BJ (cell line): Measurements from ENCODE around the gene SLC12A5. TPM values are rescaled to one million over a fixed set of nuclear protein-coding genes. Genes with fewer than 3 reads are reported as not detected.

Source experiments
- CTCF ChIA-PET: fragments of 350-600 bp; formaldehyde crosslinking; extraction: SDS; loops from one replicate; lab custom pipeline; 2021; ENCODE audit warnings: antibody characterized with exemption, inconsistent platforms; lab: Yijun Ruan, JAX
- POLR2A ChIA-PET: fragments of 300-600 bp; sonication (Branson Sonifier 250); formaldehyde crosslinking; extraction: SDS; loops from one replicate; lab custom pipeline; 2021; ENCODE audit warnings: antibody characterized with exemption; lab: Charles Lee
- DNase-seq: peaks from one replicate; pipeline ENCODE4 v3.0.0-alpha.2; 2011; ENCODE audit warnings: low read depth
- H3K27me3 ChIP-seq: 2 replicates; pipeline ENCODE4 v1.6.0; 2011; ENCODE audit warnings: low read length; ENCODE audit not compliant: control insufficient read depth, insufficient read depth
- H3K36me3 ChIP-seq: 2 replicates; pipeline ENCODE4 v1.5.1; 2011; ENCODE audit warnings: low read length; ENCODE audit not compliant: control insufficient read depth, insufficient read depth
- H3K4me3 ChIP-seq: 2 replicates; pipeline ENCODE4 v1.5.1; 2011; ENCODE audit warnings: low read depth, mild to moderate bottlenecking, control low read depth, low read length
- polyA plus RNA-seq: library from polyadenylated mRNA; depleted of rRNA; stranded (reverse); fragments of >200 nt; gene quantifications from 2 replicates; pipeline ENCODE4 v1.2.3, GENCODE V29; 2011
- TF ChIP-seq, protein P1 (sequence below): IDR thresholded peaks from 2 replicates; pipeline ENCODE4 v1.5.1; 2011; ENCODE audit warnings: low read depth, mild to moderate bottlenecking, control low read depth, inconsistent platforms, low read length, moderate library complexity; ENCODE audit not compliant: insufficient read depth

The SLC12A5 gene
- polyA plus RNA-seq, 1 experiment = 0.61 TPM

DNA sequence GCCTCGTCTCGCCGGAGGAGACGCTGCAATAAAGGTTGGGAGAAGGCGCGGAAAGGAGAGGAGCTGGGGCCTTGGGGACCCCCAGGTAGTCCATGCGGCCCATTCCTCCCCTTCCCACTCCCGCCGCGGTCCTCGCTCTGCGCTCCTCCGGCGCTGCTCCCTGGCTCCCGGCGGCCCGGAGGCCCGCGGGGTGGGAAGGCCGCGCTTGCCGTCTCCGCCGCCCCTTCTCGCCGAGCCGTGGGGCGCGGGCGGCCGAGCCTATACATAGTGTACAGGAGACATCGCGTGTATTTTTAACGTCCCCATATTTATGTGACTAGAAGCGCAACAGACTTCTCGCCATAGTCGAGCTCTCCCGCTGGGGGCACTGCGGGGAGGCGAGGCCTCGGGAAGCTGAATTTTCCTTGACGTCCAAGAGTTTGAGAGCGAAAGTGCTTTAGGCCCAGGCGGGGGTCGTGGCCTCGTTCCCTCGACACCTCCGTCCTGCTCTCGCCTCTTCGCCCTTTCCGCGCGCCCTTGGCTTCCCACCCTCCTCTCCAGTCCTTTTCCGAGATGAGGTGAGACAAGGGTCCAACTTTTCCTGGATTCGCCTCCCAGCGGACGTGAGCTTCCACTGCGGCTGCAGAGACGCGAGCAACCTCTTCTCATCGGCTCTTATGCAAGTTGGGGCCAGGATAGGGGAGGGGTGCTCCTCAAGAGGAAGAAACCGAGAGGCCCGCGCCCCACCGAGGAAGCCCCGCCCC lies 29.0 kb downstream of the SLC12A5 start:
- ChIA-PET CTCF (interaction anchor here (0.5 to 2.4 kb wide), 10 partner anchors 9 to 1371 kb away, joined by 3 to 10 read pairs (median 4); no protein-coding TSS in a partner anchor), POLR2A (no interaction called here)
- DNase-seq = no peak
- Histone ChIP-seq H3K4me3 (peak overlapping the region; percentile 14), H3K27me3 (peaks cover 3% of the 10 kb centered on the region), H3K36me3 (peaks cover 15% of the 10 kb centered on the region)
- TF ChIP-seq, protein P1, sequence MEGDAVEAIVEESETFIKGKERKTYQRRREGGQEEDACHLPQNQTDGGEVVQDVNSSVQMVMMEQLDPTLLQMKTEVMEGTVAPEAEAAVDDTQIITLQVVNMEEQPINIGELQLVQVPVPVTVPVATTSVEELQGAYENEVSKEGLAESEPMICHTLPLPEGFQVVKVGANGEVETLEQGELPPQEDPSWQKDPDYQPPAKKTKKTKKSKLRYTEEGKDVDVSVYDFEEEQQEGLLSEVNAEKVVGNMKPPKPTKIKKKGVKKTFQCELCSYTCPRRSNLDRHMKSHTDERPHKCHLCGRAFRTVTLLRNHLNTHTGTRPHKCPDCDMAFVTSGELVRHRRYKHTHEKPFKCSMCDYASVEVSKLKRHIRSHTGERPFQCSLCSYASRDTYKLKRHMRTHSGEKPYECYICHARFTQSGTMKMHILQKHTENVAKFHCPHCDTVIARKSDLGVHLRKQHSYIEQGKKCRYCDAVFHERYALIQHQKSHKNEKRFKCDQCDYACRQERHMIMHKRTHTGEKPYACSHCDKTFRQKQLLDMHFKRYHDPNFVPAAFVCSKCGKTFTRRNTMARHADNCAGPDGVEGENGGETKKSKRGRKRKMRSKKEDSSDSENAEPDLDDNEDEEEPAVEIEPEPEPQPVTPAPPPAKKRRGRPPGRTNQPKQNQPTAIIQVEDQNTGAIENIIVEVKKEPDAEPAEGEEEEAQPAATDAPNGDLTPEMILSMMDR = peak; percentile 49; the same call in 1 of the 2 replicates

DNA sequence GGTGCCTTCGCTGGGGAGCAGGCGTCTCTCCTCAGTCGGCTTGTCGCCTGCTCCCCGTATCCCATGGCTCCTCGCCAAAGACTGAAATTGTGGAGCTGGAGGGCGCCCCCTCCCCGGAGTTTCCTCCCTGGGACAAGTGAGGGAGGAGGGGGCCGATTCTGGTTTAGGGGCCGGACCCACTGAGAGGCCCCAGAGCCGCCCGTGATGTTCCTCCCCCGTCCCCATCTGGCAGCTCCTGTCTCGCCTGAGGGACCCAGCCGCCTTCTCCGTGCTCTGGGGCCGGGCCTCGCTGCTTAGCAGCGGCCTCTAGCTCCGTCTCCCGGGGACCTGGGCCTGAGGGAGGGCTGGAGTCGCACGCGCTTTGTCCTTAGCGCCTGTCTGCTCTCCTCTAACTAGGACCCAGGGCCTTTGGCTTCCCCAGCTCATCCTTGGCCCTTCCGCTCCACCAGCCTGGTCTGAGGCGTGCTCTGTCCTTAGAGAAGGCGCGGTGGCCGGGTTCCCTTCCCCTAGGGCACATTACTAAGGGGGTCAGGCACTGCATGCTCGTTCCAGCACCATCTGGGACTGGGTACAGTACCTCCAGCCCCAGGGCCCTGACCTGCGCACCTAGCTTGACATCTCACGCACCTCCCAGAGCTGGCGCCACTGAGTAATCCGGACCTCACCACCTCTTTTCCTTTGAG lies 29.7 kb downstream of the SLC12A5 start:
- peaks cover 3% of the 10 kb centered on the region for H3K27me3 ChIP-seq
- ChIA-PET POLR2A (no interaction called here), CTCF (interaction anchor here (0.5 to 2.4 kb wide), 9 partner anchors 8 to 359 kb away, joined by 3 to 10 read pairs (median 4); no protein-coding TSS in a partner anchor)
- DNase-seq = no peak
- TF ChIP-seq, protein P1 = no peak
- H3K4me3 ChIP-seq = no peak overlapping the region
- H3K36me3 ChIP-seq = peaks cover 20% of the 10 kb centered on the region

DNA sequence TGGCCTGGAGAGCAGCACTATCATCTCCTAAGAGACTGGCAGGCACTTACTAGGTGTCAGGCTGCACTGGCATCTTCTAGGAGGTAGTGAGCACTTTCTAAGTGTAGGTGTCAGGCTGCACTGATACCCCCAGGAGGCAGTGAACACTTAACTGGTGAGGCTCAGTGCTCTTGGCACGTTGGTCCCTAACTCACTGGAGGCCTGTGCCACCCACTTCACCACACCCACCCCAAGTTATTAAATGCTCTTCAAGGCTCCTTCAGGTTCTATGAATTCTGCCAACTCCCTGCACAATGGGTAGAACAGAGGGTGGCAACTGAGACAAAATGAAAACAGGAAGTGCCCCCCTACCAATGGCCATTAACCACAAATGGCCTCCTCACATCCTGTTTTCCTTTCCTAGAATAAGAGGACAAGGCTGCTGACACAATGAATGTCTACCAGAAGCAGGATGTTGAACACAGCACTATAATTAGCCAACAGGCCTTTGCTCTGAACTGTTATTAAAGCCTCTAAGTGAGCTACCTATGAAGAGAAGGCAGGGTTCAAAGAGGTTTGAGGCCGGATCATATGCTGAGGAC lies 31.4 kb downstream of the SLC12A5 start:
- no peak overlapping the region for H3K4me3 ChIP-seq
- POLR2A ChIA-PET = no interaction called here
- H3K27me3 ChIP-seq = peaks cover 2% of the 10 kb centered on the region
- peaks cover 33% of the 10 kb centered on the region for H3K36me3 ChIP-seq
- no peak for DNase-seq
- CTCF ChIA-PET = interaction anchor here (0.7 to 1.4 kb wide), 2 partner anchors 38 to 46 kb away, joined by 3 to 4 read pairs; no protein-coding TSS in a partner anchor
- TF ChIP-seq, protein P1 = no peak

DNA sequence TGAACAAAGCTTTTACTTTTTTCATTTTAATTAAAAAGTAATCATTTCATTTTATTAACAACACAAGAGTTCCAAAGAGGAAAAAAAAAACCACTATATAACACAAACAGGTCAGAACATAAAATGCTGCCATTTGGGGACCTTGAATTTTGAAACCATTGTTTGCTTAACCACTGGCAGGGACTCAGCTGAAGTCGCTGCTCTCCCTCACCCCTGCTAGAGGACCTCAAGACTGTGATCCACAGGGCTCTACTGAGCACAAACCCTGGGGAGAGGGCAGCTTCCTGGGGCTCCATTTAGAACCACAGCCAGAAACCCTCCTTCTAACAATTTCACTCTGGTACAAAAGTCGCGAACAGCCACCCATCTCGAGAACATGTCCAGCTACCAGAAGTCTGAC lies 32.0 kb downstream of the SLC12A5 start:
- no peak for DNase-seq
- TF ChIP-seq, protein P1 = no peak
- Histone ChIP-seq H3K4me3 (no peak overlapping the region), H3K36me3 (peaks cover 33% of the 10 kb centered on the region), H3K27me3 (peaks cover 1% of the 10 kb centered on the region)
- ChIA-PET CTCF (interaction anchor here (0.7 to 1.4 kb wide), 2 partner anchors 39 to 46 kb away, joined by 3 to 4 read pairs; no protein-coding TSS in a partner anchor), POLR2A (no interaction called here)

DNA sequence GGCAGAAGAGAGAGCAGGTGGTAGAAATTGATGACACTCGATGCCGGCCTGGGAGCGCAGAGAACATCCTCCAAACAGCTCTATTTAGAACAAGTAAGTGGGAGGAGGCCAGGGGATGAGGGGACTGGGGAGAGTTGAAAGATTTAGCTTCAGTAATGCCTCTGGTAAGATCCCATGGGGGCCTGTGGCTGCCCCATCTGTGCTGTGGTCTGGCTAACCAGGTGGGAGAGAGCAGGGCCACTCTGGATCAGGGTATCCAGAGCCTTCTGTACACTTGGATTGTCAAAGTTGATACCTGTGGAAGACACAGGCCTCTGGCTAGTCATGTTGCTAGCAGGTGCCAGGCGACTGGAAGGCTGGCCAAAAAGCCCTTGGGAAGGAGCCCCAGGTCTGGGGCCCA lies 33.1 kb downstream of the SLC12A5 start:
- TF ChIP-seq, protein P1 = no peak
- Histone ChIP-seq H3K36me3 (peaks cover 42% of the 10 kb centered on the region), H3K27me3 (peaks cover 1% of the 10 kb centered on the region; the same call in 1 of the 2 replicates), H3K4me3 (no peak overlapping the region)
- POLR2A ChIA-PET = no interaction called here
- DNase-seq = no peak
- CTCF ChIA-PET = no interaction called here
